NCI-H1694 (cell line): ENCODE measurements around the gene RNF32.
"Not testable (repeated sequence)": the region's sequence is repeated elsewhere in the genome, so short reads cannot be mapped to it uniquely, and the experiment has no call there.

ENCODE experiments used
- DNase-seq: peaks from one replicate; lab custom pipeline; 2025; lab: John Stamatoyannopoulos, UW

The RNF32 gene

GRCh38 chr7:156614434-156615264 lies 25.9 kb upstream of the RNF32 start:
- DNase-seq, result no peak

- no peak for DNase-seq
These were observed 24.0 kb upstream of the RNF32 start for GRCh38 chr7:156616269-156617202.

GRCh38 chr7:156617215-156617614 lies 23.4 kb upstream of the RNF32 start:
- DNase-seq, result no peak

DNA sequence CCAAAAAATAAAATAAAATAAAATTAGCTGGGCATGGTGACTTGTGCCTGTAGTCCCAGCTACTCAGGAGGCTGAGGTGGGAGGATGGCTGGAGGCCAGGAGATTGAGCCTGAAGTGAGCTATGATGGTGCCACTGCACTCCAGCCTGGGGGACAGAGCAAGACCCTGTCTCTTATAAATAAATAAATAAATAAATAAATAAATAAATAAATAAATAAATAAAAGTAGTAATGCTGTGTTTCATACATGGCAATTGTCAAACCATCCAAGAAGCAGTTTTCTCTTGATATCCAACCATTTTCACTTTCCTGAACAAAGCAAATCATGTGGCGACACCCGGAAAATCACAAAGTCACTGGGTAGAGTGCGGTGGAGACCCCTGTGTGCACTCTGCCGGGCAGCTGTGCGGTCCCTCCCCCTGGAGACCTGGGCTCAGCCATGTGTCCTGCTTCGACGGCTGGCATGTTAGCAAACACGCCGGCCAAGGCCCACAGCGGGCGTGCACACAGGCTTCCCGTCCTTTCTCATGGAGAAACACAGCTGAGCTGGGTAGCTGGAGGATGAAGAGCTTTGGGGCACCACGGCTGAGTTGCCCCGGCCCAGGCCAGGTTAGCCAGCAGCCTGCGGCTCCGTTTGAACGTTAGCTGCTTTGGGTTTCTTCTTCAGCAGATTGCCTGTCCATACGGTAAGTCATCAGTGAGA lies 22.3 kb upstream of the RNF32 start:
- no peak for DNase-seq

- DNase-seq, result no peak
These were observed 21.7 kb upstream of the RNF32 start for GRCh38 chr7:156618780-156619367.

GRCh38 chr7:156619488-156620290 lies 20.9 kb upstream of the RNF32 start:
- not testable (repeated sequence) for DNase-seq

DNA sequence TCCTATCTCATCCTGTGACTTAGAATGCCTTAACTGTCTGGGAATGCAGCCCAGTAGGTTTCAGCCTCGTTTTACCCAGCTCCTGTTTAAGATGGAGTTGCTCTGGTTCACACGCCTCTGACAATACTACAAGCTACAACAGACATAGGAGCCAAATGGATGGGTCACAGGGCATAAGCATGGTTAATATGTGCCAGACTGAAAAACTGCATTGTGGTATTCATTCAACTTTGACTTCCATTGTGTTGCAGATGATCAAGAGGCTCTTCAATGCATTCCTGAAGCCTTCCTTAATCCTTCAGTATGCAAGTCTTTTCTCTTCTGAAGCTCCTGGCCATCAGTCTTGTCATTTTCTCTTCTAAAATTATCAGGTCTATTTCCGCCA lies 20.3 kb upstream of the RNF32 start:
- no peak for DNase-seq

- no peak for DNase-seq
These were observed 18.9 kb upstream of the RNF32 start for GRCh38 chr7:156621652-156622051.

- no peak for DNase-seq
These were observed 15.0 kb upstream of the RNF32 start for GRCh38 chr7:156625580-156625979.

DNA sequence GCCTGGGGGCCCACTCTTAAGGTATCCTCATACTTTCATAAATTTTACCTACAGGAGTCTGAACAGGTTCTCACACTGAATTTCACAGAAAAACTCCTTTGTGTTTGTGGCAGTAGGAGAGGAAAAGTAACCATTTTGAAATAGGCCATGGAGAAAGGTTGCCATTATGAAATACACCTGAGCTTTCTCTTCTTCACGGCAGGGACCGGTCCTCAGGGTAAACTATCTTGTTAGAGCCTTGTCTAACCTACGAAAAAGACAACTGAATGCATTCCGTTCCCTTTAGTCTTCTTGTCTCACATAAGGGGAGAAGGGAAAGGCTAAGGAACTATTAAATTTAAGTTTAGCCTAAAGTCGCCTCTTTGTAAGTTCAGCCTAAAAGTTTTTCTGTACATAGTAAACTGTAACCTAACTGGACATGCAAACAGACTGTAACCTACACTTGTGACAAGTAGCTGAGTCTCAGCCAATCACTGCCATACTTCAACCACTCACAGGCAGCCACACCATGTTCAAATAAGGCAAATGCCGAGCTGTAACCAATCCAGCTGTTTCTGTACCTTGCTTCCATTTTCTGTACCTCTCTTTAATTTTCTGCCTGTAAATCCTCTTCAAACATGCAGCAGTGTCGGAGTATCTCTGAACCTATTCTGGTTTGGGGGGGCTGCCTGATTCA lies 14.2 kb upstream of the RNF32 start:
- no peak for DNase-seq

- DNase-seq, result no peak
These were observed 12.0 kb upstream of the RNF32 start for GRCh38 chr7:156628562-156628961.

- DNase-seq, result no peak
These were observed 10.7 kb upstream of the RNF32 start for GRCh38 chr7:156629873-156630272.

DNA sequence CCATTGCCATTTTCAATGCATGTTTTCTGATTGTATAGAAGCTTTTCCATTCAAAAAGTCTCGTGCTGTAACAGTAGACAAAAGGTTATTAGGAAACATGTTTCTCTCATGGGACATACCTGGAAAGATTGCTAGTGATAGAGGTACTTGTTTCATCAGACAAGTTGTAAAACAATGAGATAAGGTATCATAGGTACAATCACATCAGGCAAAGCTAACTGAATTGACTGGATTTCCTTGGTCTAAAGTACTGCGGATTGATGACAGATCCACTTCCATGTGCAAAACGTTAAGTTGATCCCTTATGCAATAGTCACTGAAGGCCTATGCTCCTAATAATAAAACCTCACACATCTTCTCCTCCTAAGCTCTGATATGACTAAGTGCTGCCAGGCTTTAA lies 6.5 kb upstream of the RNF32 start:
- DNase-seq, result no peak

DNA sequence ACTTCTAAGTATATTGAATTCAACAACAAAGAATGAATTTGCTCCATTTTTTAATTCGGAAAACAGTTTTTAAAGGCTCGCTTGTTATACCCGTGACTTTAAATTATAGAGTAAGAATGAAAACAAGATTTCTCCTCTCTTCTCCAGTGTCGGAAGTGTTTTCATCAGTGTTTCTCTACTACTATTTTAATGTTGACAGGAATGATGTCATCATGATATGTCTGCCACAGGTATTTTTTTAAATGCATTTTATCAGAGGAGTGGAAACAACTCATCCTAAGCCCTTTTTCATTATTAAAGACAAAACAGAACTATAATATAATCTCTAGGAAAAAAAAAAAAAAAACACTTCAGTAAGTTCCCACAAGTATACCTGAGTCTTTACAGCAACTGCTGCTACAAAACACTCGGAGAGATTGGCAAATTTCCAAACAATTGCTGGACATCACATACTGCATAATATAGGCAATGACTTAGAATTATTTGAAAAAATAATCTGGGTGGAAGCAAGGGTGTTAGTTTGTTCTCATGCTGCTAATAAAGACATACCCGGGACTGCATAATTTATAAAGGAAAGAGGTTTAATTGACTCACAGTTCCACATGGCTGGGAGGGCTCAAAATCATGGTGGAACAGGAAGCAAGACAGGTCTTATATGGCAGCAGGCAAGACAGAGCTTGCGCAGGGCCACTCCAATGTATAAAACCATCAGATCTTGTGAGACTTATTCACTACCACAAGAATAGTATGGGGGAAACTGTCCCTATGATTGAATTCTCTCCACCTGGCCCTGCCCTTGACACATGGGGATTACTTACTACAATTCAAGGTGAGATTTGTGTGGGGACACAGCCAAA lies 4.8 kb upstream of the RNF32 start:
- DNase-seq, result no peak

GRCh38 chr7:156637093-156637492 lies 3.5 kb upstream of the RNF32 start:
- not testable (repeated sequence) for DNase-seq

- DNase-seq, result no peak
These were observed 2.0 kb upstream of the RNF32 start for GRCh38 chr7:156638443-156639077.

- DNase-seq, result no peak
These were observed 933 bp upstream of the RNF32 start for GRCh38 chr7:156639426-156640256.

GRCh38 chr7:156640949-156641485 lies 443 bp downstream of the RNF32 start:
- DNase-seq, result no peak
